ENCODE data around the gene BCL7A. TPM values are rescaled to one million over a fixed set of nuclear protein-coding genes. Genes with fewer than 3 reads are reported as not detected.

Gene BCL7A
- total RNA-seq, 4 donors from 2014 or later: 0.26 to 12.2 (median 4.2) TPM

- Histone ChIP-seq H3K4me1 (peaks cover 16% of the 10 kb centered on the region in 2 donors), H3K36me3 (no peaks in the 10 kb centered on the region), H3K9me3 (no peaks in the 10 kb centered on the region), H3K4me3 (no peak overlapping the region), H3K27me3 (no peaks in the 10 kb centered on the region), H3K27ac (peak overlapping the region; percentile 52 to 70)
- no peak for DNase-seq
- intact Hi-C loops (cut with DNase I; ENCODE audit: low total_unique reads): no loop called here
- no peak for TF ChIP-seq POLR2A (IDR thresholded peaks at IDR 0.05)
- TF ChIP-seq CTCF (IDR thresholded peaks at IDR 0.05): no peak
These were observed 65.9 kb downstream of the BCL7A start for GRCh38 chr12:122087431-122088178.

GRCh38 chr12:122088179-122088810 is 66.6 kb downstream of the BCL7A start:
- Histone ChIP-seq H3K27ac (peak overlapping the region; percentile 52 to 70), H3K9me3 (no peaks in the 10 kb centered on the region), H3K27me3 (no peaks in the 10 kb centered on the region), H3K4me3 (no peak overlapping the region), H3K36me3 (no peaks in the 10 kb centered on the region), H3K4me1 (peaks cover 16 to 22% of the 10 kb centered on the region in 2 donors)
- DNase-seq: no peak
- no peak for TF ChIP-seq POLR2A (IDR thresholded peaks at IDR 0.05)
- no peak for TF ChIP-seq CTCF (IDR thresholded peaks at IDR 0.05)
- intact Hi-C loops (cut with DNase I; ENCODE audit: low total_unique reads): no loop called here

GRCh38 chr12:122089077-122089476 is 67.4 kb downstream of the BCL7A start:
- peak overlapping the region; percentile 52 to 70 for H3K27ac ChIP-seq

GRCh38 chr12:122090759-122091515 is 69.3 kb downstream of the BCL7A start:
- no peaks in the 10 kb centered on the region for H3K27me3 ChIP-seq
- DNase-seq: peak; percentile 55 to 68
- intact Hi-C loops (cut with DNase I; ENCODE audit: low total_unique reads): no loop called here
- H3K27ac ChIP-seq: peak overlapping the region; percentile 63 to 68
- TF ChIP-seq CTCF (IDR thresholded peaks at IDR 0.05) (no peak), POLR2A (IDR thresholded peaks at IDR 0.05) (no peak)
- no peak overlapping the region for H3K4me3 ChIP-seq
- peaks cover 18 to 22% of the 10 kb centered on the region in 2 donors for H3K4me1 ChIP-seq
- H3K9me3 ChIP-seq: no peaks in the 10 kb centered on the region
- no peaks in the 10 kb centered on the region for H3K36me3 ChIP-seq

More at GRCh38 chr12:122089077-122089476, 67.4 kb downstream of the BCL7A start:
- Histone ChIP-seq H3K9me3 (no peaks in the 10 kb centered on the region), H3K27me3 (no peaks in the 10 kb centered on the region), H3K36me3 (no peaks in the 10 kb centered on the region), H3K4me1 (peaks cover 16 to 22% of the 10 kb centered on the region in 2 donors), H3K4me3 (no peak overlapping the region)
- TF ChIP-seq CTCF (IDR thresholded peaks at IDR 0.05) (no peak), POLR2A (IDR thresholded peaks at IDR 0.05) (no peak)
- DNase-seq: no peak
- intact Hi-C loops (cut with DNase I; ENCODE audit: low total_unique reads): no loop called here
